Effector memory CD4-positive, alpha-beta T cell (primary cell): ENCODE measurements around the gene SLC6A6.

Source experiments
- DNase-seq, 3 donors: peaks; one replicate each; pipeline ENCODE4 v3.0.0-alpha.2; 2020
- H3K27ac ChIP-seq: 2 replicates; pipeline ENCODE4 v1.7.0; 2013; ENCODE audit warnings: mild to moderate bottlenecking, low read length, moderate library complexity; ENCODE audit not compliant: insufficient read depth, poor library complexity, severe bottlenecking
- H3K27me3 ChIP-seq: replicated peaks from 2 replicates; pipeline ENCODE4 v1.7.0; 2013; ENCODE audit warnings: mild to moderate bottlenecking, low read length; ENCODE audit not compliant: insufficient read depth, control insufficient read depth, poor library complexity, severe bottlenecking
- H3K36me3 ChIP-seq: 2 replicates; pipeline ENCODE4 v1.7.0; 2013; ENCODE audit warnings: mild to moderate bottlenecking, low read length, moderate library complexity; ENCODE audit not compliant: control insufficient read depth, insufficient read depth
- H3K4me1 ChIP-seq: 2 replicates; pipeline ENCODE4 v1.7.0; 2013; ENCODE audit warnings: low read length, mild to moderate bottlenecking; ENCODE audit not compliant: control insufficient read depth, insufficient read depth, poor library complexity, severe bottlenecking
- H3K4me3 ChIP-seq: 2 replicates; pipeline ENCODE4 v1.7.0; 2013; ENCODE audit warnings: low read length, low read depth, mild to moderate bottlenecking; ENCODE audit not compliant: insufficient read depth, poor library complexity, severe bottlenecking
- H3K9me3 ChIP-seq: 2 replicates; pipeline ENCODE4 v1.7.0; 2013; ENCODE audit warnings: mild to moderate bottlenecking, low read length, moderate library complexity; ENCODE audit not compliant: control insufficient read depth

Gene SLC6A6

DNA sequence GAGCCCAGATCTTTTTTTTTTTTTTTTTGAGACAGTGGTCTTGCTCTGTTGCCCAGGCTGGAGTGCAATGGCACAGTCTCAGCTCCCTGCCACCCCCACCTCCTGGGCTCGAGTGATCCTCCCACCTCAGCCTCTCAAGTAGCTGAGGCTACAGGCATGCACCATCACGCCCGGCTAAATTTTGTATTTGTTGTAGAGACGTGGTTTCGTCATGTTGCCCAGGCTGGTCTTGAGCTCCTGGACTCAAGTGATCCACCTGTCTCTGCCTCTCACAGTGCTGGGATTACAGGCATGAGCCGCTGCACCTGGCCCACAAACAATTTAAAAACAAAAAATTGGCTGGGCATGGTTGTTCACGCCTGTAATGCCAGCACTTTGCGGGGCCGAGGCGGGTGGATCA is 22.6 kb upstream of the SLC6A6 start:
- no peak overlapping the region for H3K27ac ChIP-seq
- H3K4me3 ChIP-seq: no peak overlapping the region
- H3K9me3 ChIP-seq: no peaks in the 10 kb centered on the region
- DNase-seq: no peak
- no peaks in the 10 kb centered on the region for H3K27me3 ChIP-seq
- H3K36me3 ChIP-seq: no peaks in the 10 kb centered on the region
- H3K4me1 ChIP-seq: peaks cover 13% of the 10 kb centered on the region

DNA sequence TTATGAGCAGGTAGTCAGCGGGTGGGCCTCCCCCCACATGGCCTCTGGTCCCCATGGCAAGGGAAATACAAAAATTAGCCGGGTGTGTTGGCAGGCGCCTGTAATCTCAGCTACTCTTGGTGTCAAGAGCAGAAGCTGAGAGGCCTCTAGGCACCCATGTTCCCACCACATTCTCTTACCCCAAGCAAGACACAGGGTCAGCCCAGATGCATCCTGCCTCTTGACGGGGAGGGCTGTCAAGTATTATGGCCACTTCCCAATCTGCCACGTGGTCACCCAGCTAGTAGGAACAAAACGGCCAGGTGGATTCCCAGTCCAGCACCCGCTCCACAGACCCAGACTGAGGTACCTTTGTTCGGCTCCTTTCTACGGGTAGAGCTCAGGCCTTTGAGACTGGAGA is 16.2 kb upstream of the SLC6A6 start:
- Histone ChIP-seq H3K4me3 (no peak overlapping the region), H3K9me3 (no peaks in the 10 kb centered on the region), H3K27me3 (no peaks in the 10 kb centered on the region), H3K27ac (no peak overlapping the region), H3K4me1 (no peaks in the 10 kb centered on the region), H3K36me3 (no peaks in the 10 kb centered on the region)
- DNase-seq: no peak

DNA sequence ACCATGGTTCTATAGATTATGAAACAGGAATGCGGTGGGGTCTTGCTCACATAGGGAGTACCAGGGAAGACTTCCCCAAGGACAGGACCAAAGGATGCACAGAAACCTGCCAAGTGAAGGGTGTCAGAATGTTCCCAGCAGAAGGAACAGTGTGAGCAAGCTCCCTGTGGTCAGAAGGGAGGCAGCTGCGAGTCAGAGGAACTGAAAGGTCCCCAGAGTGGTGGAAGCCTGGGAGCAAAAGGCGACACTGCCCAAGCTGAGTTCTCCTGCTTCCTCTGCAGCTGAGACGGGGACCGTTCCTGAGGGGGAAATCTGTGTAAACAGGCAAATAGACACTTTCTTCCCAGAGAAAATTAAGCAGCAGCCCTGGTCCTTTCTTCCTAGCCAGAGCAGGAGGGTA is 14.2 kb upstream of the SLC6A6 start:
- H3K27ac ChIP-seq: no peak overlapping the region
- no peak for DNase-seq
- no peaks in the 10 kb centered on the region for H3K27me3 ChIP-seq

DNA sequence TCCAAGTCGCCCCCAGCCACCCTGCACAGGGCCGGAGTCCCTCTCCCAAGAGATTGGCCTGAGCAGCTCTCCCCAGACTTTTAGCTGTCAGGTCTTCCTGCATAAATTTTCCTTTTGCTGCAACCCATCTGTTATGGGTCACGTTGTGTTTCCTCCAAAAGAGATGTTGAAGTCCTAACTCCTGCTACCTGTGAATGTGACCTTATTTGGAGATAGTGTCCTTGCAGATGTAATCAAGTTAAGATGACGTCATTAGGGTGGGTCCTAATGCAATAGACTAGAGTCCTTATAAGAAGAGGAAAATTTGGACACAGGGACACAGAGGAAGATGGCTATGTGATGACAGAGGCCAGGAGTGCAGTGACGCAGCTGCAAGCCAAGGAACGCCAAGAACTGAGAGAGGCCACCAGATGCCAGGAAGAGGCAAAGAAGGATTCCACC is 13.2 kb upstream of the SLC6A6 start:
- H3K4me1 ChIP-seq: no peaks in the 10 kb centered on the region
- no peaks in the 10 kb centered on the region for H3K36me3 ChIP-seq
- H3K27ac ChIP-seq: no peak overlapping the region
- DNase-seq: no peak
- H3K9me3 ChIP-seq: no peaks in the 10 kb centered on the region
- H3K27me3 ChIP-seq: no peaks in the 10 kb centered on the region
- no peak overlapping the region for H3K4me3 ChIP-seq

More for the DNA sequence above, 14.2 kb upstream of the SLC6A6 start:
- Histone ChIP-seq H3K9me3 (no peaks in the 10 kb centered on the region), H3K4me3 (no peak overlapping the region), H3K4me1 (no peaks in the 10 kb centered on the region), H3K36me3 (no peaks in the 10 kb centered on the region)

DNA sequence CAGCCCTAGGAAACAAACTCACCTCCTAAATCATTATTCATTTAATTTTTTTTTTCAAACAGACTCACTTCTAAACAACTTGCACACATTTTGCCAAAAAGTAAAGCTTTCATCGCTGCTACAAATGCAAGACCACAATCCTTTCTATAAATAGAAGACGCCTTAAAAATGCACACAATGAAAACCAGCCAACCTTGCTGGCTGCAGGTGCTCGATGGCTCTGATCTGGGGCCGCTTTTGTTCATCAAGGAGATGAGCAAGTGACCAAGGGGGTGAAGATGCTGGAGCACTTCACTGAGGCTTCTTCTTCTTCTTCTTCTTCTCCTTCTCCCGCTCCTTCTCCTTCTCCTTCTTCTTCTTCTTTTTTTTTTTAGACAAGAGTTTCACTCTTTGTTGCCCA is 12.7 kb upstream of the SLC6A6 start:
- Histone ChIP-seq H3K4me1 (no peaks in the 10 kb centered on the region), H3K36me3 (no peaks in the 10 kb centered on the region), H3K4me3 (no peak overlapping the region), H3K9me3 (no peaks in the 10 kb centered on the region), H3K27me3 (no peaks in the 10 kb centered on the region), H3K27ac (no peak overlapping the region)
- no peak for DNase-seq

DNA sequence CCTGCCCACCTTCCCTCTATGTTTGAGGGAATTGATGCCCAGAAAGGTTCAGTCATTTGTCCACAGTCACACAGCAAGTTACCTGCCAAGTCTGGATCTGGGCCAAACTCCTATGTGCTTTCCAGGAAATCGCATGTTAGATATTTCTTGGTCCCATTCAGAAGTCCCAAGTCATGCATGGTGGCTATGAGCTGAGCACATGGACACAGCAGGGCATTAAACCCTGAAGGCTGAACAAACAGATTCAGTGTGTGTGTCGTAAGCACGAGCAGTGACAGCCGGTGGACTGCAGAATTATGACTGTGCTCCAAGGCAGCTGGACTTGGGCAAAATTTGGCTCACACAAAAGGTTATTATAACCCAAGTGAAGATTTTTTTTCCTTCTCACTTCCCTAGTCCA is 11.4 kb upstream of the SLC6A6 start:
- no peaks in the 10 kb centered on the region for H3K27me3 ChIP-seq
- H3K9me3 ChIP-seq: no peaks in the 10 kb centered on the region
- no peaks in the 10 kb centered on the region for H3K4me1 ChIP-seq
- no peaks in the 10 kb centered on the region for H3K36me3 ChIP-seq
- no peak for DNase-seq
- no peak overlapping the region for H3K27ac ChIP-seq
- no peak overlapping the region for H3K4me3 ChIP-seq

DNA sequence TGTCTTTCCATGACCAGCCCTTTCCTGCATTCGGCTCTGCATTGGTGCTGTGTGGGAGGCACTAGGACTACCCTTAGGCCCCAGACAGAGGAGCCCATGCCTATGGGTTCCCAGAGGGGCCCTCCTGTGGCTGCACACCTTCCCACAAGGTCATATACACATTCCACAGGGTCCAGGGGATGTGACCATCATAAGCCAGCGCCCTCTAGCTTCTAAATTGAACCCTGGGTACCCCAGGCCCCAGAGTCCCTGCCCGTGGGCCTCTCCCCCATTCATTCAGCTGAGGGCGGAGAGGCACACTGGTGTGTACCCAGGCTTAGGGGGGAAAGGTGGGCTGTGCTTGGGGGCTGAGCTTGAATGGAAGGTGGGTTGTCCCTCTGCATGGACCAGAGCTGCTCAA is 10.2 kb upstream of the SLC6A6 start:
- no peaks in the 10 kb centered on the region for H3K27me3 ChIP-seq
- DNase-seq: no peak
- no peaks in the 10 kb centered on the region for H3K9me3 ChIP-seq
- no peaks in the 10 kb centered on the region for H3K4me1 ChIP-seq
- no peak overlapping the region for H3K4me3 ChIP-seq
- no peak overlapping the region for H3K27ac ChIP-seq
- H3K36me3 ChIP-seq: no peaks in the 10 kb centered on the region

DNA sequence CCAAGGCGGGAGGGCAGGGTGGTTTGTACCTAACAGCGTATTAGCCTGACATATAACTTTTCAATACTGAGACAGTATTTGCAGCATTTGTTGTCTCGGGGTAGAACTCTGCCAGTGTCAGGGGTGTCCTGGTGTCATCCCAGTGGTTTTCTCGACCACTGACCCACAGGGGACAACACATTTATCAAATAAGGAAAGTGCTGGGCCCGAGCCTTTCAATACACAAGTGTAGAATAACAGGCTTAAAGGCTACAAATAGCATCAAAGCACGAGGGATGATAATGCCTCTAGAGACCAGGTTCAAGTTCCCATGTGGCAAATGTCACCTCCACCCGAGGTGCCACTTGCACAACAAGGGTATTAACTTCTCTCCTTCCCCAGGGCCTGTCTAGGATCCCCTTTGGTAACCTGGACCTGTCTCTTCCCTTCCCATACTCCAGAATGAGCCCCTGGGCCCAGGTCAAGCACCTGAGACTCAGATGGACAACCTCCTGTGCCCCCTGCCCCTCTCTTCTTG is 9.5 kb upstream of the SLC6A6 start:
- no peak for DNase-seq
- H3K27me3 ChIP-seq: no peaks in the 10 kb centered on the region

DNA sequence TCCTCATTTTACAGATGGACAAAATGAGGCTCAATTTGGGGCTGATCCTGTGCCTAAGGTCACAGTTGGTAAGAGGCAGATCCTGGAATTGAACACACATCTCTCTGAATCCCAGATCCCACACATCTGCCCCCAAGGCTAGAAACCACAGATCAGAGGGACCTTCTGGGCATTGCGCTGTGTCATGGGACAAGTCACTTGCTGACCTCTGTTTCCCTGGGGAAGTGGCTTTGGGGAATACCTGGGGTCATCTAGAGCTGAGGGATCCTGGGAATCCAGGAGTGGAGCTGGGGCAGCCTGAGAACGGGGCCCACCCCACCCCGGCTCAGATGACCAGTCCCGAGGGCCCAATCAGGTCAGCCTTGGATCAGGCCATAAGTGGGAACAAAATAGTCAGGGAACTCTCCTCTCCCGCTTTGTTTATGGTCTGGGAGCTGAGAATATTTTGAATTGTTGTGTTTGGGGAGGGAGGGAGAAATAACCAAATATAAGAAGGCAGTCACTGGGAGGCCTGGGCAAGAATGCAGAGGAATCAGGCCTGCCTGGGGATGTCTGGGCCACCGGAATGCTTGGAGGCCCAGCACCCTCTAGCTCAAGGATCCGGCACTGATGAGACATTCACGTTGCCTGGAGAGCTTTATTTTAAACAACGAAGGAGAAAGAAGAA is 8.8 kb upstream of the SLC6A6 start:
- no peaks in the 10 kb centered on the region for H3K27me3 ChIP-seq
- no peak overlapping the region for H3K27ac ChIP-seq
- no peak overlapping the region for H3K4me3 ChIP-seq
- no peaks in the 10 kb centered on the region for H3K4me1 ChIP-seq
- no peak for DNase-seq
- no peaks in the 10 kb centered on the region for H3K9me3 ChIP-seq
- no peaks in the 10 kb centered on the region for H3K36me3 ChIP-seq

More for the DNA sequence above, 9.5 kb upstream of the SLC6A6 start:
- H3K4me1 ChIP-seq: no peaks in the 10 kb centered on the region
- H3K27ac ChIP-seq: no peak overlapping the region
- no peak overlapping the region for H3K4me3 ChIP-seq
- no peaks in the 10 kb centered on the region for H3K9me3 ChIP-seq
- no peaks in the 10 kb centered on the region for H3K36me3 ChIP-seq

DNA sequence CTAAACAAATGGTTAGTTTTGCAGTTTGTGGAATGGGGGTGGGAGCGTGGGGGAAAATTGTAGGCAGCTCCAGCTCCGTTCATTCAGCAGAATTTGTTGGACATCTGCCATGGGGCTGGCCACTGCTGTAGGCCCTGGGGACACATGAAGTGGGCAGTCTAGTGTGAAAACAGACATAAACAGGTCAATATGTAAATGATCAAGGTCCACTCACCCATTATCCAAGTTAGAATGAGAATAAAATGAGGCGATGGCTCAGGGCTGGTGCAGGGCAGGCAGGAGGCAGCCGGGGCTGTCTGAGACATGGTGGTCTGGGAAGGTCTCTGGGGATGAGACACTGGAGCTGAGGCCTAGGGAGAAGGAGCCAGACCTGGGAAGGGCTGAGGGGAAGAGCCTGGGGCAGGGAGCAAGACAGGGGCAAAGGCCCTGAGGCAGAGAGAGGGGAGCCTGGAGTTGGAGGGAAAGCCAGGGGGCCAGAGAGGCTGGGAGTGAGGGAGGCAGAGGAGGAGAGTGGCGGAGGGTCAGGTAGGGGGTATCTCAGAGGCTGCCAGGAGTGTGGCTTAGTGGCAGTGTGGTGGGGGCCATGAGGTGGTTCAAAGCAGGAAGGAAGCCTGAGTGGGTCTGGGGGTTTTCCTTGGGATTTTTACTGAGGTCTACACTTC is 6.2 kb upstream of the SLC6A6 start:
- Histone ChIP-seq H3K27ac (no peak overlapping the region), H3K9me3 (no peaks in the 10 kb centered on the region), H3K4me1 (no peaks in the 10 kb centered on the region)

More for the DNA sequence above, 6.2 kb upstream of the SLC6A6 start:
- DNase-seq: no peak
- Histone ChIP-seq H3K27me3 (no peaks in the 10 kb centered on the region), H3K4me3 (no peak overlapping the region), H3K36me3 (no peaks in the 10 kb centered on the region)
